ENCODE results near the gene PXDN.
"Not testable (repeated sequence)": the region's sequence is repeated elsewhere in the genome, so short reads cannot be mapped to it uniquely, and the experiment has no call there.

The PXDN gene

DNA sequence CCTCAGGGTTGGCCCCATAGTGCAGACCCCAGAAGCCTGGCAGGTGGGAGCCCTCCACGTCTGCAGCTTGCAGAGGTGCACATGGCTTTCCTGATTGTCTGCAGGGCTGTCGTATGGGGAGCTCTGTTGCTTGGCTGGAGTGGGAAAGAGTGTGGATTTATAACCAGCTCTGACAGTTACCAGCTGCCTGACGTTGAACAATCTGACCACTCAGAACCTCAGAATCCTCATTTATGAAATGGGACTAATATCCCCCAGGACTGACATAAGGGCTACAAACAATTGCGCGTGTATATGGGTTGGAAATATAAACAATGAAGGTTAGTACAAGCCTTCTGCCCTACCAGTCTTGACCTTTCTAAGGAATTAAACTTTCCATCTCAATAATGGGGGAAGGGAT is 13.9 kb upstream of the PXDN start:
- DNase-seq (ENCODE audit: low read depth, low spot score) = no peak
- H3K4me3 ChIP-seq (ENCODE audit: low read length) = no peak overlapping the region

DNA sequence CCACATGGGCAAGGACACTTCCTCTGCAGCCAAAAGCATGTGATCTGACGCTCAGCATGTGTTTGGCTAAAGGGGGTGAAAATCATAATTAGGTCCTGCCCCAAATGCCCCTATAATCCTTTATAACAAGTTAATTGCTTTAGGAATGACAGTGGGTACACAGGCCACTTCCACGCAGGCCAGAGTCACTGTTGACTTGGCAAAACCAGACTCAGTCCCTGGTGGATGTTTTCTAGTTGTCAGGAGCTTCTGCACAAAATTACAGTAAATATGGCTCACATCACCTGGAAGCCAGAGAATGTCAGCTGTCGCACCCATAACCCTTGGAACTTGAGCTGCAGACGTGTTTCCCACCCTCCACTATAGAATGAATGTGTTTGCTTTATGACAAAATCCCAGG is 13.3 kb upstream of the PXDN start:
- no peak overlapping the region for H3K4me3 ChIP-seq (ENCODE audit: low read length)
- DNase-seq (ENCODE audit: low read depth, low spot score) = no peak

DNA sequence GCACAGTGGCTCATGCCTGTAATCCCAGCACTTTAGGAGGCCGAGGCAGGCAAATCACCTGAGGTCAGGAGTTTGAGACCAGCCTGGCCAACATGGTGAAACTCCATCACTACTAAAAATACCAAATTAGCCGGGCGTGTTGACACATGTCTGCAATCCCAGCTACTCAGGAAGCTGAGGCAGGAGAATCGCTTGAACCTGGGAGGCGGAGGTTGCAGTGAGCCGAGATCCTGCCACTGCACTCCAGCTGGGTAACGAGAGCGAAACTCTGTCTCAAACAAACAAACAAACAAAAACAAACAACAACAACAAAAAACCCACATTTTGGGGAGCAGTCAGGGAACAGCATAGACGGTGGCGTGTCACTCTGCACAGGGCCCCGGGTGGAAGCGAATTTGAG is 12.8 kb upstream of the PXDN start:
- not testable (repeated sequence) for DNase-seq (ENCODE audit: low read depth, low spot score)

DNA sequence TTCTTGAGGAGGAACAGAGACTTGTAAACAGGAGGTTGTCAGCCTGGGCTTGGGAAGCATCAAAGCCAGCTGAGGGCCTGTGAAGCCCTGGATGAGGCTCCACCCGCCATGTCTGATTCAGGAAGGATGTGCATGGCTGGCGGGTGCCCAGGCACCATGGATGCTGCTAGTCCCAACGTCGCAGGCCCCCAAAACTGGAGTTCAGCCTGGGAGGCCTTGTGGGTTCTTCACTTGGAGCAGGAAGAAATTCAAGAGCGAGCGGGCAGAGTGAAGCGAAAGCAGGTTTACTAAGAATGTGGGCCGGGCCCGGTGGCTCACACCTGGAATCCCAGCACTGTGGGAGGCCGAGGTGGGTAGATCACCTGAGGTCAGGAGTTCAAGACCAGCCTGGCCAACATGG is 12.1 kb upstream of the PXDN start:
- DNase-seq (ENCODE audit: low read depth, low spot score) = no peak
- H3K4me3 ChIP-seq (ENCODE audit: low read length) = no peak overlapping the region

More for the DNA sequence above, 12.8 kb upstream of the PXDN start:
- H3K4me3 ChIP-seq (ENCODE audit: low read length) = not testable (repeated sequence)

DNA sequence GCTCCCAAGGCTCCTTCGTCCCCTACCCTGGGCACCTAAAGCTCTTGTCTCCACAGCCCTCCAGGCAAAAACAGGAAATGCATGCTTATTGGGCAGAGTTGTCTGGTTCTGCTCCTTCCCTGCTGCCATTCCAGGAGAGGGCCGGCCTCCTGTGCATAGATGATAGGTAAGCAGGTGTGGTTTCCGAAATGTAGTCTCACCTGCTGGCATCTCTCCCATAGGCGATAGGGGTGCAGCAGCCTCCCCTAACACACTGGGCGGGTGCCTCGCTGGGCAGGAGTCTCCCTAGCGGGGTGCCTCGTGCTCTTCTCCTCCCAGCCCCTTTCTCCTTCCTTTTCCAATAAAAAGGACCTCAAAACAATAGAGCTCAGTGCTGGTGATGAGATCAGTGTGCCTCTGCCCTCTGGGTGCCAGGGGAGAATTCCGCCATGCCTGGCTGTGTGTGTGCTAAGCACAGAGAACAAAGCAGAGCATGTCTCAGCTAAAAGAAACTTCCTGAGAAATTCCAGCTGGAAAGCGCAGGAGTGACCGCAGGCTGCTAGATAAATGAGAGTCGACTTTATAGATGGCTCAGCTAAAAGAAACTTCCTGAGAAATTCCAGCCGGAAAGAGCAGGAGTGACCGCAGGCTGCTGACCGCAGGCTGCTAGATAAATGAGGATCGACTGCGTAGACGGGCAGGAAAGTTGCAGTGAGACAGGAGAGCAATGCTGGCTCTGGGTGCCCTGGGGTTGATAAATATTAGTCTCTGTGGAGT is 11.3 kb upstream of the PXDN start:
- no peak overlapping the region for H3K4me3 ChIP-seq (ENCODE audit: low read length)
- no peak for DNase-seq (ENCODE audit: low read depth, low spot score)

DNA sequence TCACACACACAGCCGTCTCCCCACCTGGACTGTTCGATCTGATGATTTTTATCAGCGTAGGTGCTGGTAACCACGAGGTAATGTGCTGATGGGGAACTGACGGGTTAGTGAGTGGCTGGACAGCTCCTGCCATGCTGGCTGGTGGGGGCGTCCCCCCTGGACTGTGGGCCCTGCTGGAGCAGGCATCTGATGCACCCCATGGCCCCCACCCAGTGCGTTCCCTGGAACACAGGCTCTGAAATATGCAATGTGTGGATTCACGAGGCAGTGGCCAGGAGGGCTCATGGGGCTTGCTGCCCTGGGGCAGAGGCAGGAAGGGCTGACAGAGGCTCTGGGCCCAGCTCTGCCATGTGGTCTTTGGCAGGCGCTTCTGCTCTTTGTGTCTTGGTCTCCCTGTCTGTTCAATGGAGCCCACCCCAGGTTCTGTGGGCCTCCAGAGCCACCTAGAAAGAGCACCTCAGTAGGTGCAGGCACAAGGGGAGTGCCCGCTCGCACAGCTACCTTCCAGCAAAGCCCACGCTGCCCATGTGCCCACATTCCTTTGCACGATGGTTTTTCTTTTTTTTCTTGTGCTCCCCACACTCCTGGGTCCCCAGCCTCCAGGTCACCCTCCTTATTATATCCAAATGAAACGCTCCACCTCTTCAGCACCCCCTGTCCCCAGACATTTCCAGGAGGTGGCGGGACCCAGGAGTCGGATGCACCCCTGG is 10.3 kb upstream of the PXDN start:
- DNase-seq (ENCODE audit: low read depth, low spot score) = no peak
- H3K4me3 ChIP-seq (ENCODE audit: low read length) = no peak overlapping the region

DNA sequence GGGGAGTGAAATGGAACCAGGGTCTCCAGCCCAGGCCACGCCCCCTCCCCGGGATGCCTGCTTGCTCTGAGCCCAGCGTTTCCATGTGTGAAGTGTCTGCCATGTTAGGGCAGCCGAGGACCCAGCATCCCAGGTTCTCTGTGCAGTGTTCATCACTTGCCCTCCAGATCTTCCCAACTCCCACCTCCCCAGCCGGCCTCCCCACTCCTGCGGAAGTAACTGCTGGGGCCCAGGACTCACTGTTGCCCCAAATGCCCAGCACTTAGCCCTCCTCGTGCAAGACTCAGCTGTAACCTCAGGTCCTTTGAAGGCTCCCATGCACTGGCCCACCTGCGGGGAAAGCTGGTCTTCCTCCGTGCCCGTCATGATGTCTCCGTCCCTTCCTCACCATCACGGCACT is 9.7 kb upstream of the PXDN start:
- no peak overlapping the region for H3K4me3 ChIP-seq (ENCODE audit: low read length)
- no peak for DNase-seq (ENCODE audit: low read depth, low spot score)

DNA sequence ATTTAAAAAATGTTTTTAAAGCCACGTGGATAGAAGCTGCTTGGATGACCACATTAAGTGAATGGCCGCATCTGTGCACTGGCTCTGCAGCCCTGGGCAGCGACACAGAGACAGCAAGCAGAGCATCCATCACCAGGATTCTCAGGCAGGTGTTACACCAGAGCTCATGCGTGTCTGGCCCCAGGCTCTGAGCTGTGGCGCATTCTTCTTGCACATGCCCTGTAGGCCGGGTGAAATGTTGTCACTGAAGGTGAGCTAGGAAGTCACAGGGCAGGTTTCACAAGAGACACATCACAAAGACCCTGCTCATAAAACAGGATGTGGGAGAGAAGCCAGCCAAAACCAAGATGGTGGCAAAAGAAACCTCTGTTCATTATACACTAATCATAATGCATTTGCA is 8.4 kb upstream of the PXDN start:
- peak; percentile 88 for DNase-seq (ENCODE audit: low read depth, low spot score)
- no peak overlapping the region for H3K4me3 ChIP-seq (ENCODE audit: low read length)

DNA sequence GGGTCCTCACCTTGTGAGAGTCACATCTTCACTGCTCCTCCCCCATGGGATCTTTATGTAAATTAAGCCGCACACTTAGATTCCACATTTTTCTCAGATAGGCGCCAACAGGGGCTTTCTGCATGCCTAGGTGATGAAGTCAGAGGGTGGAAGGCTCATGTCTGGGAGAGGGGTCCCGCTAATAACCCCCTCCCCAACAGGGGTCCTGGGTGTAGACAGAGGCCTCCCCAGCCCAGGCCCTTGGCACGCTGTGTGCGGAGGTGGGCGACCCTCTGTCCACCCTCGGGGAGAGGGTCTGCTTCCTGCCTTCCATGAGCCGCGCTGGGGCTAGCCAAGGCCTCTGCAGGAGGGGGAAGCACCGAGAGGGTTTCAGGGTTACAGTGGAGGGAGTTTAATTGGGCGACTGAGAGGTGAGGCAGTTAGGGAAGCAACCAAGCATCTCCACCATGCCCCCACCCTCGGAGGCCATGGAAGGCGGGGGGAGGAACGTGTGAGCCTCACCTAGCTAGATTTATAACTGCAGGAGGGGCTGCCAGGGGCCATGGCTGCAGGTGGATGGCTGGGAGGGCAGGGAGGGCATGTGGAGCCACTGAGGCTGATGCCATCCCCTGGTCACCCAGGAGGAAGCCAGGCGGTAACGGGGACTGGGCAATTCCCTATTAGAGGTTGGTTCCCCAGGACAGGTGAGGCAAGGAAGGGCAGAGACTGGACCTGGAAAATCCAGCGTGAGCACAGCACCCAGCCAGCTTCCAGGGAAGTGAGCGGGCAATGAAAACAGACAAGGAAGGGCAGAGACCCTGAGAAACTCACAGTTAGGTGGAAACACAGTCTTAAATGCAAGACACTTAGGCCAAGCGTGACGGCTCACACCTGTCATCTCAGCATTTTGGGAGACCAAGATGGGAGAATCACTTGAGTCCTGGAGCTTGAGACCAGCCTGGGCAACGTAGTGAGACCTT is 7.7 kb upstream of the PXDN start:
- no peak for DNase-seq (ENCODE audit: low read depth, low spot score)
- H3K4me3 ChIP-seq (ENCODE audit: low read length) = no peak overlapping the region

DNA sequence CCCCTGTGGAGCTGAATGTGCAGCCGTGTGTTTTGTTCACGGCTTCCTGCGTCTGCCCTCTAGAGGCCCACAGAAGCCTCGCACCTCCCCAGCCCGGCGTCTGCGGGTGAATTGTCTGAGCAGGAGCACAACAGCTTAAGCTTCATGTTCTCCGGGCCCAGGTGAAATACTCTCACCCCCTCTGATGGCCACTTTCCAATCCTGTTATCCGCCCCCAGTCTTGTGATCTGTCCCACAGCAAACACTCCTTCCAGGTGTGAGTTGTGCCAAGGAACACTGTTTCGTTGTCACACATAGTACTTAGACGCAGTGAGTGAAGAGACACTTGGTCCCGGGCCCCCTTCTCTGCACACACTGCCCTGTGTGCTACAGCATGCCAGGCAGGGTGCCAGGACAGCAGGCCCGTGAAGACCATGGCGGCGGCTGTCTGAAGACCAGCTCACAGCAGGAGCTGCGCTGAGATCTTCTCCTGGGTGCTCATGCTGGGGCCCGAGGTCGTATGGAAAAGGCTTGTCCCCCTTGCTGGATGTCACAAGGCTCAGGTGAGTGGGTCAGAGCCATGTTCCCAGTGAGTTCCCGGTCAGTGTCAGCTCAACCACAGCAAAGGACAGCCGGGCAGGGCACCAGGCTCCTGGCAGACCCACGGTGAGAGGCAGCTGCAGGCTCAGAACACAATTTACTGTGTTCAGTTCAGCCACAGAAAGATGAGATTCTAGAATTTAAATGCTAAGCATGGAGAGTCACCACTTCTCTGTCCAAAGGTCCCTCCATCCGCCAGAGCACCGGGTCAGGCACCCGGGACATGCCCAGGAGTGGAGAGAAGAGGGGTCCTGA is 6.8 kb upstream of the PXDN start:
- H3K4me3 ChIP-seq (ENCODE audit: low read length) = no peak overlapping the region
- DNase-seq (ENCODE audit: low read depth, low spot score) = peak; percentile 72

DNA sequence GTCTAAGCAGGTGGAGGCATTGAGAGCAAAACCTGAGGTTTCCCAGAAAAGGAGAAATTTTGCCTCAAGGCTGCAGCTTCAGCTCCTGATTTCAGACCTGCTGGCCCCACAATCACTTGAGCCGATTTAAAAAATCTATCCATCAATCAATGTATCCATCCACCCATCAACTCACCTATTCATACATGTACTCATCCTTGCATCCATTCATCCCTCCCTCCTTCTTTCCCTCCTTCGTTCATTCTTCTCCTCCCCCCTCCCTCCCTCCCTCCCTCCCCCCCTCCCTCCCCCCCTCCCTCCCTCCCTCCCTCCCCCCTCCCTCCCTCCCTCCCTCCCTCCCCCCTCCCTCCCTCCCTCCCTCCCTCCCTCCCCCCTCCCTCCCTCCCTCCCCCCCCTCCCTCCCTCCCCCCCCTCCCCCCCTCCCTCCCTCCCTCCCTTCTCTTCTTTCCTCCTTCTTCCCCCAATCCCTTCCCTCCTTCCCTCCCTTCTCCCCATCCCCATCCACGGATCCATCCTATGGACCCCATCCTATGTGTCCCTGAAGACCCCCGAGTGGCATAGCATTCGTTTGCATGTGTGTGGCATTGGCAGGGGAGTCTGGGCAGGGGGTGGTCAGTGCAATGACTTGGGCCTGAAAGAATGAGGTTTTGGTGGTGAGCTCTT is 6.1 kb upstream of the PXDN start:
- DNase-seq (ENCODE audit: low read depth, low spot score) = no peak
- no peak overlapping the region for H3K4me3 ChIP-seq (ENCODE audit: low read length)

DNA sequence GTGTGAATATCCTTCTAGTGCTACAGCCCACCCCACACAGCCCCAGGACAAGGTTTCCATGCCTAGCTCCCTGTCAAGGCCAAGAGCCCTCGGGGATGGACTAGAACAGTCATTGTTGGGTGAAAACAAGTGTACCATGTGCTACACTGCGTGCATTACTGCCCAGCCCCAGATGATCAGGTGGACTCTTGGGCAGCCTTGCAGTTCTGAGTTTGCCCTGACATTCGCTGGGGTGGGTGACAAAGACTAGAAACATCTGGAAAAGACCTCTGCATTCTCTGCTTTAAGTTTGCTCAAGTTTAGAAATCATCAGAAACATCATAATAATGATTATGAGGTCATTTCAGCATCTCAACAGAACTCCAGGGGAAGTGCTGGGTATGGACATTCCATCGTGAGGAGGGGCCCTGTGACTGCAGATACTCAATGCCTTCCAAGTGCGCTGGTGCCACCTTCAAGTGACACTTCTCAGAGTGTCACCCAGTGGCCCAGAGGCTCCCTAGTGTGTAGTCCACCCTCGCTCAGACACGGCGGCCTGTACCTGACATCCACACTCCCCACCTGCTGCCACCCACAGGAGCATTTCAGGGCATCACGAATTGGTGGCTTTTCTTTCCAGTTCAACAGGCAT is 5.3 kb upstream of the PXDN start:
- no peak overlapping the region for H3K4me3 ChIP-seq (ENCODE audit: low read length)
- DNase-seq (ENCODE audit: low read depth, low spot score) = no peak

DNA sequence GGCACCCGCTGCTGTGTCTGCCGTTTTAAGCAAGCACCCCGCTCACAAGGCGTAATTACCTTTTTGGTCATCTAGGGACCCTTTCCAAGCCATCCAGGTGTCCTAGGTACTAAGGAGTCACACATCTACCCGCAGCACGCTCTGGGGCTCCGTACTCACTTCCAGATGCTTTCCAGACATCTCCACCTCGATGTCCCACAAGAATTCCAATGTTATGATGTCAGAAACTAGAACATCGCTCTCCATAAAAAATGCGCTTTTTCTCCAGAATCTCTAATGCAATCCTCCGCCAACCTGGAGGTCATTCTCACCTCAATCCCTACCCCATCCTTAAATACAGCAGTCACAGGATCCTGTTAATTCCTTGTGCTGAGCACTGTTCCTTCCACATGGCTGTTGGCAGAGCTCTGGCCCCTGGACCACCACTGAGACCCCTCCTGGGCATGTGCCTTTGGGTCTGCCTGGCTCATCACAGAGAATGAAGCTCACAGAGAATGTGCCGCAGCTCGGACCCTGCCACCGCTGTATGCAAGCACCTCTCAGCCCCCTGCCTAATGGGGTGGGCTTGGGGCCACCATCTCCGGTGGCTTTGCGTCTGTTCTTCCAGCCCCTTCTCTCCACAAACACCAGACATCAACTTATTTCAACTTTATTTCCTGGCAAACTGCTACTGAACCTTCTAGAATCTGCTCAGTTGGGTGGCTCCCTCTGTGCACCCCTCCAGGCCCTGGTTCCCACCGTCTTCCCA is 4.6 kb upstream of the PXDN start:
- no peak for DNase-seq (ENCODE audit: low read depth, low spot score)
- no peak overlapping the region for H3K4me3 ChIP-seq (ENCODE audit: low read length)

DNA sequence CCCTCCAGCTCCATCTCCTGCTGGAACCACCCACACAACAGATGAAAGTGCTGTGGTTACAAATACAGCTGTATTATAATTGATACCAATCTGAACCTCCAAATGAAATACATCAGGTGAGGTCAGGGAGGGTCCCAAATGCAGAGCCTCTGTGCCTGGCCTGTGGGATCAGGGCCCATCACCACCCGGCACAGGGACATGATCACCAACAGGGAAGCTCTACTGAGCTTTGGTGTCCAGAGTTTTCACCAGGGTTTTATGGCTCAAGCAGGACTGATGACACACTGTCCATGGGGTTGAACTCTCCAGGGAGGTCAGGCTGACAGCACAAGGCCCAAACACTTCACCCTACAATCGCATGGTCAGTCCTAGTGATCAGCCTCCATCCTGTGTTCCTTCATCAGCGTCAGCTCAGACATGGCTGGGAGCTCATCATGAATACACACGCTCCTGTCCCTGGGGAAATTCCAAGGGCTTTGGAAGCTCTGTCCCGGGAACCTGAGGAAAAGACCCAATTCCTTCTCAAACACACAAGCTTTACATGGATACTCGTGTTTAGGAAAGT is 3.9 kb upstream of the PXDN start:
- no peak overlapping the region for H3K4me3 ChIP-seq (ENCODE audit: low read length)
- DNase-seq (ENCODE audit: low read depth, low spot score) = no peak

DNA sequence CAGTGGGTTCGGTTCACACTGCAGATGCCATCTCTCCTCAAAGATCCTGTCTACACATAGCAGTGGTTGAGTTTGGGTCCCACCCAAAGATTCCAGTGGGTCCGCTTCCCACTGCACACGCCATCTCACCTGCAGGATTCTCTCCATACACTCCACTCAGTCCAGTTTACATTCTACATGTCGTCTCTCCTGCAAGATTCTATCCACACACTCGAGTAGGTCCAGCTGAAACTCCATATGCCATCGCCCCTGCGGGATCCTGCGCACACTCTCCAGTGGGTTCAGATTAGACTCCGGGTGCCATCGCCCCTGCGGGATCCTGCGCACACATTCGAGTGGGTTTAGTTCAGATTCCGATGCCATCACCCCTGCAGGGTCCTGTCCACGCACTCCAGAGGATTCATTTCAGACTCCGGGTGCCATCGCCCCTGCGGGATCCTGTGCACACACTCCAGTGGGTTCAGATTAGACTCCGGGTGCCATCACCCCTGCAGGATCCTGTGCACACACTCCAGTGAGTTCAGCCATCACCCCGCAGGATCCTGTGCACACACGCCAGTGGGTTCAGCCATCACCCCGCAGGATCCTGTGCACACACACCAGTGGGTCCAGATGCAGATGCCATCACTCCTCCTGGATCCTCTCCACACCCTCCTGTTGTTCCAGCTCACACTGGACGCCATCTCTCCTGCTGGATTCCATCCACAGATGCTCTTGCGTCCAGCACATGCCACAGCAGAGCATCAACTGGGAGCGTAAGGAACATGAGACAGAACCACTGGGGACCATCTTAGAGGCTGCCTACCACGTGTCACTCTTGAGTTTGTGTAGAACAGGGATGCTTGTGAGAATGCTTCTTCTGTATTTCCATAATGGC is 3.0 kb upstream of the PXDN start:
- H3K4me3 ChIP-seq (ENCODE audit: low read length) = no peak overlapping the region
- no peak for DNase-seq (ENCODE audit: low read depth, low spot score)

All from Jurkat, Clone E6-1 (cell line).